Lung (tissue), 12 donors: Measurements from ENCODE around the gene GIPR. TPM values are rescaled to one million over a fixed set of nuclear protein-coding genes. Genes with fewer than 3 reads are reported as not detected.

Experiments
- ATAC-seq: fragments of 200-7000 bp; cut with Tn5 transposase; one replicate; pipeline ENCODE4 v1.9.1; 2020; ENCODE audit warnings: moderate number of reproducible peaks; ENCODE audit not compliant: insufficient read depth, low FRiP score
- DNase-seq, 3 donors: peaks; one replicate each; pipeline ENCODE4 v3.0.0-alpha.2; 2013 to 2017
- H3K27ac ChIP-seq, 2 donors: one replicate each; pipeline ENCODE4 v1.5.1; 2013; ENCODE audit warnings: mild to moderate bottlenecking in 2 of 2, moderate library complexity in 2 of 2, control low read depth in 1 of 2, inconsistent platforms in 1 of 2, low read depth in 1 of 2, low read length in 1 of 2
- H3K27me3 ChIP-seq, 3 donors: one replicate each; pipeline ENCODE4 v1.5.1; 2013; ENCODE audit warnings: low read length in 2 of 3; ENCODE audit not compliant: control insufficient read depth in 3 of 3, insufficient read depth in 3 of 3
- H3K36me3 ChIP-seq, 4 donors: one replicate each; pipeline ENCODE4 v1.5.1; 2013; ENCODE audit warnings: low read length in 4 of 4, mild to moderate bottlenecking in 1 of 4, moderate library complexity in 1 of 4; ENCODE audit not compliant: control insufficient read depth in 4 of 4, insufficient read depth in 4 of 4
- H3K4me1 ChIP-seq, 5 donors: one replicate each; pipeline ENCODE4 v1.5.1; 2013; ENCODE audit warnings: low read length in 5 of 5, mild to moderate bottlenecking in 2 of 5, moderate library complexity in 1 of 5; ENCODE audit not compliant: control insufficient read depth in 5 of 5, insufficient read depth in 5 of 5
- H3K4me3 ChIP-seq: one replicate; pipeline ENCODE4 v1.5.1; 2013; ENCODE audit warnings: mild to moderate bottlenecking, control low read depth, moderate library complexity
- H3K9ac ChIP-seq, 2 donors: one replicate each; pipeline ENCODE4 v1.5.1; 2013; ENCODE audit warnings: low read length in 2 of 2, control low read depth in 1 of 2; ENCODE audit not compliant: insufficient read depth in 1 of 2
- H3K9me3 ChIP-seq, 4 donors: one replicate each; pipeline ENCODE4 v1.5.1; 2013; ENCODE audit warnings: low read length in 3 of 4, mild to moderate bottlenecking in 1 of 4, moderate library complexity in 1 of 4; ENCODE audit not compliant: control insufficient read depth in 4 of 4, insufficient read depth in 3 of 4
- CTCF ChIP-seq: IDR thresholded peaks from 2 replicates; pipeline ENCODE4 v1.5.1; 2012; ENCODE audit warnings: mild to moderate bottlenecking; ENCODE audit errors: control extremely low read depth, extremely low read depth
- WGBS, 2 donors: extraction: QIAGEN DNeasy Blood & Tissue Kit; methylation state at CpG; one replicate each; pipeline ENCODE4 v1.1.7; 2013; 5-methylcytosine and 5-hydroxymethylcytosine counted together
- polyA plus RNA-seq, 2 donors: library from polyadenylated mRNA; stranded (reverse); fragments of 200-250 nt; gene quantifications; one replicate each; pipeline ENCODE4 v1.2.1, GENCODE V29; 2013
- total RNA-seq, 2 donors: library from RNA; depleted of rRNA in 1 of 2; stranded (reverse); fragments of >200 nt in 1 of 2; gene quantifications; one replicate each; pipeline ENCODE4 v1.2.1, GENCODE V29; 2014 to 2021
- donor health status: control.
- donor health status: control.
- donor health status: Bipolar disorder and iron deficiency.
- donor health status: healthy.
- donor health status: DM: yes; HTN: yes; CAD: no.

GIPR gene
- total and polyA plus RNA-seq, 4 donors = 2.2 to 14.9 (median 5.5) TPM

DNA sequence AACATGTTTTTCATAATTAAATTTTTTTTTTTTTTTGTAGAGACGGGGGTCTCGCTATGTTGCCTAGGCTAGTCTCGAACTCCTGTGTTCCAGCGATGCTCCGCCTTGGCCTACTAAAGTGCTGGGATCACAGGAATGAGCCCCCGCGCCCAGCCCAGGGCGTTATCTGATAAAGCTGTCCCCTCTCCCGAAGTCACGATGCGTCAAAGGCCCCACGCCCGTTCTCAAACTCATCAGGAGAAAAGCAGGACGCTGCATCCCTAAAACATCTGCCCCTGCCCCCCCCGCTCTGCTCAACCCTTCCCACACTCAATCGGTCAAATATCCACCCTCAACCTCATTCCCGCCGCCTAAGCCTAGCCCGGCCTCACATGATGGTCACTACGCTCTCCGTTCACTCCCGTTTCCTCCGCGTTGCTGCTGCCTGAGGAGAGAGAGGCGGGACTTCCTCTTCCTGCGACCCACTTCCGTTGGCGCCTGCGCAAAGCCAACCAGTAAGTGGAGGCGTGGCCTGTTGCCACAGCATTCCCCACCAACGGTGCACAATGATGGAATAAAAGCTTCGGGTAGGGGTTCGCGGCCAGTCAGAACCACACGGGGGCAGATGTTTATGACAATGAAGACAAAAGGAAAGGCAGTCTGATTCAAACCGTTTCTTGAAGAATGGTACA, 23.6 kb downstream of the GIPR start, which contains the start of gene SNRPD2:
Gene SNRPD2 (minus strand): TSS at position 438 of the 671 bp plus-strand sequence. CDS start 65 bp downstream, at position 373.
- 0% methylated on average over 36 of the region's 36 CpGs for WGBS, 2 donors
- H3K27me3 ChIP-seq = no peaks in the 10 kb centered on the region
- TF ChIP-seq CTCF = no peak
- DNase-seq = peak; percentile 96 to 98 (median 97)
- H3K4me3 ChIP-seq = peak within 1 kb of the TSS; percentile 59
- H3K27ac ChIP-seq = peak within 1 kb of the TSS; percentile 87 to 94
- peaks cover 13 to 26% (median 20%) of the 10 kb centered on the region in 4 donors for H3K36me3 ChIP-seq
- peak within 1 kb of the TSS; percentile 31 to 93 for H3K9ac ChIP-seq
- ATAC-seq = peak; percentile 60
- H3K4me1 ChIP-seq = peaks cover 0 to 13% (median 3%) of the 10 kb centered on the region in 5 donors
- H3K9me3 ChIP-seq = no peaks in the 10 kb centered on the region

GRCh38 chr19:45692187-45693105, 24.4 kb downstream of the GIPR start, which contains the start of gene QPCTL:
TSS of gene QPCTL (plus strand) at chr19:45692666. CDS start at chr19:45692704, 38 bp downstream.
- Histone ChIP-seq H3K9me3 (no peaks in the 10 kb centered on the region), H3K27ac (peak within 1 kb of the TSS; percentile 87 to 94), H3K9ac (peak within 1 kb of the TSS; percentile 31 to 93), H3K36me3 (peaks cover 9 to 20% (median 15%) of the 10 kb centered on the region in 4 donors), H3K4me1 (peaks cover 0 to 13% (median 3%) of the 10 kb centered on the region in 5 donors), H3K27me3 (no peaks in the 10 kb centered on the region), H3K4me3 (peak within 1 kb of the TSS; percentile 59)
- DNase-seq (peak; percentile 98 to 100 (median 99)), ATAC-seq (peak; percentile 95)
- WGBS, 2 donors = 0% methylated on average over 66 to 70 of the region's 70 CpGs
- TF ChIP-seq CTCF = no peak

GRCh38 chr19:45693106-45693788, 25.2 kb downstream of the GIPR start:
- peak overlapping the region; percentile 87 to 94 for H3K27ac ChIP-seq
- DNase-seq (peak; percentile 68 to 79 (median 79)), ATAC-seq (no peak)
- 1% methylated on average over 22 of the region's 22 CpGs for WGBS, 2 donors
- peak overlapping the region; percentile 58 for H3K4me3 ChIP-seq
- peaks cover 0 to 13% (median 3%) of the 10 kb centered on the region in 5 donors for H3K4me1 ChIP-seq
- H3K36me3 ChIP-seq = peaks cover under 1 to 13% (median 7%) of the 10 kb centered on the region in 4 donors
- no peaks in the 10 kb centered on the region for H3K9me3 ChIP-seq
- no peaks in the 10 kb centered on the region for H3K27me3 ChIP-seq
- H3K9ac ChIP-seq = peak overlapping the region; percentile 31 to 93
- peak; percentile 44 for TF ChIP-seq CTCF
